ENCODE data around the gene ADGRV1.

ADGRV1 gene

GRCh38 chr5:91183743-91184142, 625.1 kb downstream of the ADGRV1 start:
- no peak overlapping the region for H3K27ac ChIP-seq (ENCODE audit: extremely low read depth, low read depth, low read length)
- H3K36me3 ChIP-seq (ENCODE audit: control insufficient read depth in 2 of 2, insufficient read depth in 1 of 2, low read length in 2 of 2): no peaks in the 10 kb centered on the region
- no peak overlapping the region for H3K4me3 ChIP-seq (ENCODE audit: low read depth, low read length)
- no peaks in the 10 kb centered on the region for H3K4me1 ChIP-seq (ENCODE audit: control insufficient read depth, insufficient read depth, low read length)
- ChIA-PET CTCF (interaction anchor here (0.6 to 1.0 kb wide), 3 partner anchors 18 to 201 kb away, joined by 4 read pairs; no protein-coding TSS in a partner anchor), POLR2A (interaction anchor here (1.5 kb wide), 1 partner anchor 199 kb away, joined by 3 read pairs; the partner anchor contains the start of gene ARRDC3)
- TF ChIP-seq ZFP37 (tag by site-specific recombination; IDR thresholded peaks at IDR 0.05) (no peak), ZNF670 (tag by site-specific recombination; IDR thresholded peaks at IDR 0.05; ENCODE audit: low read depth) (no peak), ZNF785 (tag by site-specific recombination; IDR thresholded peaks at IDR 0.05) (no peak), ZNF585B (tag by site-specific recombination; IDR thresholded peaks at IDR 0.05) (no peak), ZNF621 (tag by site-specific recombination; IDR thresholded peaks at IDR 0.05) (no peak)
- H3K9me3 ChIP-seq (ENCODE audit: control insufficient read depth, insufficient read depth, low read depth, low read length): no peaks in the 10 kb centered on the region

- TF ChIP-seq ZNF280C (tag by site-specific recombination; IDR thresholded peaks at IDR 0.05): no peak
- TF ChIP-seq ZSCAN18 (tag by site-specific recombination; IDR thresholded peaks at IDR 0.05): no peak
- TF ChIP-seq ZNF521 (tag by site-specific recombination; IDR thresholded peaks at IDR 0.05): no peak
- no peak for TF ChIP-seq ZNF26 (tag by site-specific recombination; IDR thresholded peaks at IDR 0.05)
- TF ChIP-seq ZNF175 (tag by site-specific recombination; IDR thresholded peaks at IDR 0.05): no peak
- TF ChIP-seq ZNF211 (tag by site-specific recombination; IDR thresholded peaks at IDR 0.05; ENCODE audit: low read depth): no peak
- TF ChIP-seq ZNF449 (tag by site-specific recombination; IDR thresholded peaks at IDR 0.05): no peak
- no peak for TF ChIP-seq ZNF155 (tag by site-specific recombination; IDR thresholded peaks at IDR 0.05)
- no peak for TF ChIP-seq ATF2 (tag by site-specific recombination; IDR thresholded peaks at IDR 0.05; ENCODE audit: low read depth)
- TF ChIP-seq MYNN (tag by site-specific recombination; IDR thresholded peaks at IDR 0.05; ENCODE audit: borderline replicate concordance): no peak
- no peak for TF ChIP-seq PRDM4 (tag by site-specific recombination; IDR thresholded peaks at IDR 0.05)
- CTCF ChIA-PET: no interaction called here
- POLR2A ChIA-PET: no interaction called here
- Histone ChIP-seq H3K4me1 (ENCODE audit: control insufficient read depth, insufficient read depth, low read length) (no peaks in the 10 kb centered on the region), H3K9me3 (ENCODE audit: control insufficient read depth, insufficient read depth, low read depth, low read length) (no peaks in the 10 kb centered on the region), H3K36me3 (ENCODE audit: control insufficient read depth in 2 of 2, insufficient read depth in 1 of 2, low read length in 2 of 2) (no peaks in the 10 kb centered on the region), H3K4me3 (ENCODE audit: low read depth, low read length) (no peak overlapping the region), H3K27ac (ENCODE audit: extremely low read depth, low read depth, low read length) (no peak overlapping the region)
Measured at GRCh38 chr5:91186101-91186500, 627.5 kb downstream of the ADGRV1 start.
